OCI-LY7 (cell line): ENCODE results near the gene FHIT. TPM values are rescaled to one million over a fixed set of nuclear protein-coding genes. Genes with fewer than 3 reads are reported as not detected.

Experiments used
- BruUV-seq: library from RNA; stranded (reverse); fragments of 400-500 nt; replicated peaks from 2 replicates; lab custom pipeline; 2021; lab: Mats Ljungman, UMichigan
- CTCF ChIA-PET: fragments of 300-600 bp; sonication (Branson Sonifier 250); formaldehyde crosslinking; loops from one replicate; lab custom pipeline; 2022; ENCODE audit warnings: antibody characterized with exemption; ENCODE audit not compliant: unreplicated experiment; lab: Charles Lee
- POLR2A ChIA-PET: fragments of 300-600 bp; sonication (Branson Sonifier 250); formaldehyde crosslinking; loops from one replicate; lab custom pipeline; 2022; ENCODE audit warnings: antibody characterized with exemption; lab: Charles Lee
- DNase-seq: peaks from one replicate; pipeline ENCODE4 v3.0.0-alpha.2; 2015; ENCODE audit warnings: low spot score
- H2AFZ ChIP-seq: fragments of 200-600 bp; sonication (generic), shearing (Covaris generic); 2 replicates; pipeline ENCODE4 v1.6.1; 2014; ENCODE audit warnings: mild to moderate bottlenecking, antibody characterized with exemption, low read length, moderate library complexity
- H3K27ac ChIP-seq: fragments of 200-600 bp; sonication (generic); 2 replicates; pipeline ENCODE4 v1.5.1; 2014; ENCODE audit warnings: mixed run types, low read depth, mild to moderate bottlenecking, moderate library complexity, low read length, inconsistent platforms; ENCODE audit not compliant: poor library complexity, severe bottlenecking
- H3K36me3 ChIP-seq: fragments of 200-600 bp; sonication (generic); 2 replicates; pipeline ENCODE4 v1.6.1; 2014; ENCODE audit warnings: mild to moderate bottlenecking, antibody characterized with exemption, low read length, moderate library complexity, mixed read lengths; ENCODE audit not compliant: insufficient read depth
- H3K4me1 ChIP-seq: fragments of 200-600 bp; sonication (generic); 2 replicates; pipeline ENCODE4 v1.5.1; 2014; ENCODE audit warnings: mild to moderate bottlenecking, low read length; ENCODE audit not compliant: insufficient read depth, poor library complexity, severe bottlenecking
- H3K4me2 ChIP-seq: fragments of 200-600 bp; sonication (generic); 2 replicates; pipeline ENCODE4 v1.6.1; 2014; ENCODE audit warnings: mild to moderate bottlenecking, low read length
- H3K4me3 ChIP-seq: fragments of 200-600 bp; sonication (generic); 2 replicates; pipeline ENCODE4 v1.5.1; 2014; ENCODE audit warnings: mild to moderate bottlenecking, low read depth, low read length; ENCODE audit not compliant: poor library complexity, severe bottlenecking
- H3K79me2 ChIP-seq: fragments of 200-600 bp; sonication (generic); 2 replicates; pipeline ENCODE4 v1.6.1; 2016; ENCODE audit warnings: low read depth, mild to moderate bottlenecking, low read length, moderate library complexity, mixed read lengths; ENCODE audit not compliant: insufficient read depth
- H3K9me2 ChIP-seq: fragments of 200-600 bp; sonication (generic); 2 replicates; pipeline ENCODE4 v1.6.1; 2016; ENCODE audit warnings: mild to moderate bottlenecking, low read length, mixed read lengths; ENCODE audit not compliant: insufficient read depth
- H3K9me3 ChIP-seq: fragments of 200-600 bp; sonication (generic); 2 replicates; pipeline ENCODE4 v1.6.1; 2014; ENCODE audit warnings: mild to moderate bottlenecking, mixed run types, low read length, mixed read lengths
- H4K20me1 ChIP-seq: fragments of 200-600 bp; sonication (generic); 2 replicates; pipeline ENCODE4 v1.6.1; 2014; ENCODE audit warnings: mild to moderate bottlenecking, antibody characterized with exemption, low read length, moderate library complexity, mixed read lengths; ENCODE audit not compliant: insufficient read depth
- CTCF ChIP-seq: fragments of 200-600 bp; sonication (generic); conservative IDR thresholded peaks from 2 replicates; pipeline ENCODE4 v1.5.1; 2014; ENCODE audit warnings: mild to moderate bottlenecking, antibody characterized with exemption, low read length, moderate library complexity, mixed read lengths
- EZH2phosphoT487 ChIP-seq: fragments of 200-600 bp; sonication (generic); IDR thresholded peaks from 2 replicates; pipeline ENCODE4 v1.6.1; 2018; ENCODE audit warnings: low read depth, borderline replicate concordance, mild to moderate bottlenecking, mixed run types, antibody characterized with exemption, low read length, moderate library complexity, mixed read lengths
- intact Hi-C: fragments of 100-400 bp; cut with micrococcal nuclease; formaldehyde crosslinking; loops from one replicate; pipeline ENCODE4 v1.10.0; 2022; ENCODE audit not compliant: unreplicated experiment
- total RNA-seq, 2 experiments: library from RNA; depleted of rRNA in 1 of 2; stranded (reverse); fragments of >200 nt in 1 of 2; shearing (Covaris generic) in 1 of 2; gene quantifications; 2 replicates each; pipeline ENCODE4 v1.2.3, GENCODE V29; 2014 to 2022

Gene FHIT
- total RNA-seq, 2 experiments from 2014 or later, result 5.0 to 10.9 TPM

GRCh38 chr3:61134532-61134931, 116.7 kb downstream of the FHIT start:
- no peak for DNase-seq
- CTCF ChIA-PET, result no interaction called here
- Histone ChIP-seq H3K36me3 (no peaks in the 10 kb centered on the region), H3K4me1 (no peaks in the 10 kb centered on the region), H2AFZ (no peak overlapping the region), H3K9me2 (no peaks in the 10 kb centered on the region), H3K4me3 (no peak overlapping the region), H4K20me1 (no peaks in the 10 kb centered on the region), H3K27ac (no peak overlapping the region), H3K9me3 (no peaks in the 10 kb centered on the region), H3K4me2 (no peak overlapping the region), H3K79me2 (no peaks in the 10 kb centered on the region)
- POLR2A ChIA-PET, result no interaction called here
- TF ChIP-seq EZH2phosphoT487 (no peak), CTCF (no peak)
- BruUV-seq, result no TSS peak
- intact Hi-C loops, result no loop called here

DNA sequence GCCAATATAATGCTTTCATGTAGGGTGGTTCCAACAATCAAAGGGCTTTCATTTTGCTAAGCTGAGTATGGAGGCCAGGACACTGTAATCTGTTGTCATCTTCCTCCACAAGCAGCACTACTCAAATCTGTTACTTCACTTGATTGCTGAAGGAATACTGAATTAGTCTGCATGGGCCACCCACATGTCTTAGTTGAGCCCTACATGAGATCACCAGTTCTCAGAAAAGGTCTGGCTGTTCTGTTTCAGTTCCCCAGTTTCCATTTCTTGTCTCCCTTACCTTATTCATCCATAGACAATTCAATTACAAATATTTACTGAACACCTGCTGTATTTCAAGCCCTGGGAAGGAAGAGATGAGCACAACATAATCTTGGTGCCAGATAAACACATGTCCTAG, 119.2 kb downstream of the FHIT start:
- Histone ChIP-seq H3K4me3 (no peak overlapping the region), H3K9me3 (no peaks in the 10 kb centered on the region), H3K79me2 (no peaks in the 10 kb centered on the region), H3K27ac (no peak overlapping the region), H3K36me3 (no peaks in the 10 kb centered on the region), H3K4me2 (no peak overlapping the region), H3K4me1 (no peaks in the 10 kb centered on the region), H3K9me2 (no peaks in the 10 kb centered on the region), H2AFZ (no peak overlapping the region), H4K20me1 (no peaks in the 10 kb centered on the region)
- no peak for DNase-seq
- CTCF ChIA-PET, result no interaction called here
- intact Hi-C loops, result no loop called here
- no peak for TF ChIP-seq CTCF
- TF ChIP-seq EZH2phosphoT487, result no peak
- POLR2A ChIA-PET, result interaction anchor here (0.6 kb wide), 1 partner anchor 1596 kb away, joined by 3 read pairs; no protein-coding TSS in a partner anchor
- no TSS peak for BruUV-seq

DNA sequence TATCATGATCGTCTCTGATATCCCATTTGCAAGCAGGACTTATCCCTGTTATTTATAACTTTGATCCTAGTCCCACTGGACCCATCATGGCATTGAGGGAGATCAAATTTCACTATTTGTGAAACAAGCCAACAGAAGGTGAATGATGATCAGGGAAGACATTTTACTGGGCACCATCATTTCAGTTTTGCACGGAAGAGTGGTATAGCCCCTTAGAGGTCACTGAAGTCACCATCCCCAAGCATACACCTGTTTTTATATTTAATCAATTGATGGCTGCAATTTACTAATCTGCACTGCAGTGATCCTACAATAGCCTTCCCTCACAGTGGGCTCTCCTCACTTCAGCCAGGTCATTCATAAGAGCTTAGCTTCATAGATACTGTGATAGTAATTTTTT, 132.4 kb downstream of the FHIT start:
- no TSS peak for BruUV-seq
- Histone ChIP-seq H4K20me1 (no peaks in the 10 kb centered on the region), H3K4me1 (no peaks in the 10 kb centered on the region), H3K79me2 (no peaks in the 10 kb centered on the region), H3K9me2 (no peaks in the 10 kb centered on the region), H3K36me3 (no peaks in the 10 kb centered on the region), H3K27ac (no peak overlapping the region), H2AFZ (no peak overlapping the region), H3K9me3 (no peaks in the 10 kb centered on the region), H3K4me3 (no peak overlapping the region), H3K4me2 (no peak overlapping the region)
- DNase-seq, result no peak
- ChIA-PET POLR2A (interaction anchor here (1.3 kb wide), 1 partner anchor 12 kb away, joined by 4 read pairs; no protein-coding TSS in a partner anchor), CTCF (no interaction called here)
- intact Hi-C loops, result no loop called here
- TF ChIP-seq CTCF (no peak), EZH2phosphoT487 (no peak)
